HG03378 (cell line): ENCODE results near the gene PAEP.
"Not testable (repeated sequence)": the region's sequence is repeated elsewhere in the genome, so short reads cannot be mapped to it uniquely, and the experiment has no call there.

Source experiments
- ATAC-seq: cut with Tn5 transposase; IDR thresholded peaks from one replicate; pipeline ENCODE4 v1.9.1; 2021; ENCODE audit warnings: mild to moderate bottlenecking, moderate library complexity; ENCODE audit not compliant: unreplicated experiment

The PAEP gene

GRCh38 chr9:135549478-135550343, 11.8 kb upstream of the PAEP start:
- ATAC-seq: not testable (repeated sequence)

GRCh38 chr9:135550344-135550918, 11.1 kb upstream of the PAEP start:
- ATAC-seq: no peak

- ATAC-seq: no peak
Measured at GRCh38 chr9:135551031-135551430, 10.5 kb upstream of the PAEP start.

GRCh38 chr9:135551456-135551855, 10.1 kb upstream of the PAEP start:
- ATAC-seq: no peak

GRCh38 chr9:135552021-135552697, 9.4 kb upstream of the PAEP start:
- no peak for ATAC-seq

- ATAC-seq: no peak
Measured at GRCh38 chr9:135552698-135553171, 8.8 kb upstream of the PAEP start.

GRCh38 chr9:135554718-135555117, 6.8 kb upstream of the PAEP start:
- no peak for ATAC-seq

- ATAC-seq: no peak
Measured at GRCh38 chr9:135555203-135555602, 6.4 kb upstream of the PAEP start.

GRCh38 chr9:135555910-135556309, 5.6 kb upstream of the PAEP start:
- ATAC-seq: no peak

- no peak for ATAC-seq
Measured at GRCh38 chr9:135559606-135560005, 1.9 kb upstream of the PAEP start.

GRCh38 chr9:135562235-135562745, 734 bp downstream of the PAEP start:
- ATAC-seq: no peak

GRCh38 chr9:135563039-135563476, 1.5 kb downstream of the PAEP start:
- no peak for ATAC-seq

GRCh38 chr9:135563858-135564257, 2.3 kb downstream of the PAEP start:
- ATAC-seq: no peak

GRCh38 chr9:135565141-135565628, 3.6 kb downstream of the PAEP start:
- no peak for ATAC-seq

- no peak for ATAC-seq
Measured at GRCh38 chr9:135565636-135566035, 4.1 kb downstream of the PAEP start.

GRCh38 chr9:135566552-135566951, 5.0 kb downstream of the PAEP start:
- no peak for ATAC-seq

GRCh38 chr9:135567311-135567710, 5.8 kb downstream of the PAEP start:
- ATAC-seq: no peak

GRCh38 chr9:135568026-135568425, 6.5 kb downstream of the PAEP start:
- no peak for ATAC-seq

- no peak for ATAC-seq
Measured at GRCh38 chr9:135570456-135570855, 8.9 kb downstream of the PAEP start.

- no peak for ATAC-seq
Measured at GRCh38 chr9:135572233-135572632, 10.7 kb downstream of the PAEP start.

- no peak for ATAC-seq
Measured at GRCh38 chr9:135573124-135573523, 11.6 kb downstream of the PAEP start.
